Fibroblast of skin of scalp (primary cell): ENCODE measurements around the gene C8B.

Experiments
- DNase-seq: peaks from one replicate; pipeline ENCODE4 v3.0.0-alpha.2; 2013

Gene C8B

DNA sequence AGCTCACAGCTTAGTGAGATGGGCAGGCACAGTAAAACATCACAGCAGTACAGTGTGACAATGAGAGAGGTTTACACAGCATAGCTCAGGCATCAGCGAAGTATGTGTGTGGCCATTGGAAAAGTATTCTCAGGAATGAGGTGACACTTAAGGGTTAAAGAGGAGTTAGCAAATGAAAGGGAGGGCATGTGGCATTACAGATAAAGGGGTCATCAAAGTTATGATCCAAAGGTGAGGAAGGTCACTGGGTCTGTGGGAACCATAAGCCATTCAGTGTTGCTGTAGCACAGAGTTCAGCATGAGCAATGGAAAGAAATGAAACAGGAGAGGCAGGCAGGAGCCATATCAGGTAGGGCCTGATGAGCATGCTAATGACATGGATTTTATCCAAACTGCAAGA is 4.5 kb upstream of the C8B start:
- no peak for DNase-seq

- no peak for DNase-seq
These were observed 3.2 kb upstream of the C8B start for GRCh38 chr1:56968878-56969495.

DNA sequence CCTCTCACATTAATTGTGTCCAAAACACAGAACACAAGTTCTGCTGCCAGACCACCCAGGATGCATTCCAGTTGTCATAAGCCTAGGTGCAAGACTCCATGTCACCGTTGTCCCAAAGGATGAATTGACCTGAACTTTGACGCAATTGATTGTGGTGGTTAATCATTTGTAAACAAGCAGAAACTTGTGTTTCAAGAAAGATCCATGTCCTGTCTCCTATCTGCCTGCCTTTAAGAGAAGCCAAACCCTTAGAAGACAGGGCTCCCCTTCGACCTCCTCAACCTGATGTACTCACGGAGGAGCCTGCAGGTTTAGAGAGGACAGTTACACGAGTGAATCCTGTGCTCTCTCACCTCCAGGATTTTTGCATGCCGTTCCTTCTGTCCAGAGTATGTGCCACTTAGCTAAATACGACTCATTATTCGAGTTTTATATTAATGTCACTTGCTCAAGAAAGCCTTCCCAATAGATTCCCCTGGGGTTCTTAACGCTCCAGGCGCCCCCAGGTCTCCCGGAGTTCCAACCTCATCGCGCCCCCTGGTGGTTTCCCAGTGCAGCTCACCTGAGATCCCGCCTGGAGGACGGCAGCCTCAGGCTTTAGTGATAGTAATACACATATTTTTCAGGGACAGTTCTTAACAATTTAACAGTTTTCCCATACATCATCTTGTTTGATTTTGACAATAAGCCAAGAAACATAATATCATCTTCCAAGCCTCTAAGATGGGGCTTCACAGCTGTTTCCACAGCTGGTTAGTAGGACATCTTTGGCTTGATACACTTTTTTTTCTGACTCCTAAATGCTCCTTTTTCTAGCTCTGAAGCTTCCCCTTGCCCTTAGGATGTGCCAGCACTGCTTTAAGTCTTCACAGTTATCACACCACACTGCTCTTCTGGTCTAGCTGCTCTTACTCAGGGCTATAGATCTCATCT is 2.4 kb upstream of the C8B start:
- DNase-seq, result peak; percentile 31

DNA sequence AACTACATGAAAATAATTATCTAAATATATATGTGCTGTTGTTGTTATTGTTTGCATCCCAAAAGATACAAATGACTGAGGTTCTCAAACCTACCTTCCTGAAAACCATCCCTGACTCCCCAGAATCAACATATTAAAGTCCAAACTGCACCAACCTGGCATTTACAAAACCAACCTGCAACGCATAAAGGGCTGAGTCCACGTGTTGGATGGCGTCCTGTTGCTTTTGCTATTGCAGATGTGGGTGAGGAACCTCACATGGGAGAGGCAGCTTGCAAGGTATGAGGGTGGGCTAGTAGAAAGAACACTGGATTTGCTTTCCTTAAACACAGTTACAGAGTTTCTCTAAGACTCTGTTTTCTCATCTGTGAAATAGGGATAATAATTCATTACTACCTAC is 1.5 kb upstream of the C8B start:
- DNase-seq, result no peak

- no peak for DNase-seq
These were observed 834 bp upstream of the C8B start for GRCh38 chr1:56966698-56966999.

GRCh38 chr1:56965191-56965590 is 624 bp downstream of the C8B start:
- no peak for DNase-seq

DNA sequence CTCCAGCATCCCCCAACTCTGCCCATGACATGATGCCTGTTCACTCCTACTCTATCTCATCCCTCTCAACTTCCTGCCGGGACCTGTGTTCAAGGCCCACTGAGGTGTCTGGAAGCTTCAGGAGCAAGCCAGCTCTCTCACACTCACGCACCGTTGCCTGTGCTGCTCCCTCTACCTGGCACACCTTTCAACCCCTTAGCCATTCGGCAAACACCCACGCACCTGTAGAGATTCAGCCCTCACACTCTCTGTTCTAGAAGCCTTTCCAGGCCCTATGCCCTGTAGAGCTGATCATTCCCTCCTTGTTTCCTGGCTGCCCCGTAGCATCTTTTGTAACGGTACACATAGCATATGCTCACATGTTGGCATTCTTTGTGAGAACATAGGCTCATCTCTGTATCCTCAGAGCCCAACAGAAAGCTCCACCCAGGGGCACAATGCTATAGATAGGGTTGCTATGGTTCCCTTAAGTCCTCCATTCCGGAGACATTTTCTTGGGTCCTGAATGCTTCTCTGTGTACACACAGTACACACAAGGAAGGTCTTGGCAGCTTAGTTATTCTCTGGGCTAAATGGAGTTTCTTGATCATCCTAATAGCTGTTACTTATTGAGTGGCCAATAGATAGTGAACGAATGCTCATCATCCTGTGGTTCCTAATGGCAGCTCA is 1.3 kb downstream of the C8B start:
- no peak for DNase-seq

GRCh38 chr1:56963667-56964066 is 2.1 kb downstream of the C8B start:
- no peak for DNase-seq

DNA sequence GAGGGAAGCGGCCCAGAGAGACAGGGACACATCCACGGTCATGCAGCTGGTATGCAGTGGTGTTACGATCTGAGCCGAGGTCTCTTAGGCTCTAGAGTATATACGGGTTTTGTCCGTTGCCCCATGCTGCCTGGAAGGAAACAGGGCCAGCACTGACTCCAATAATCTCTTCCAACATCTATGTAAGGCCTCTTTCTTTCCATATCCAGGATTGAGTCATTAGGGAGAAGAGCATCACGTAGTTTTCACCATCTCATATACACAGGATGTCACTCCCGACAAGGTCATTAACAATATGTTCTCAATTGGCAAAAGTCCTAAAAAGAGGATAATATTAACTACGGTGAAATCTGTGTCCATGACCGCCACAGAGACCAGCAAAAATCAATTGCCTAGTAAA is 4.4 kb downstream of the C8B start:
- no peak for DNase-seq

DNA sequence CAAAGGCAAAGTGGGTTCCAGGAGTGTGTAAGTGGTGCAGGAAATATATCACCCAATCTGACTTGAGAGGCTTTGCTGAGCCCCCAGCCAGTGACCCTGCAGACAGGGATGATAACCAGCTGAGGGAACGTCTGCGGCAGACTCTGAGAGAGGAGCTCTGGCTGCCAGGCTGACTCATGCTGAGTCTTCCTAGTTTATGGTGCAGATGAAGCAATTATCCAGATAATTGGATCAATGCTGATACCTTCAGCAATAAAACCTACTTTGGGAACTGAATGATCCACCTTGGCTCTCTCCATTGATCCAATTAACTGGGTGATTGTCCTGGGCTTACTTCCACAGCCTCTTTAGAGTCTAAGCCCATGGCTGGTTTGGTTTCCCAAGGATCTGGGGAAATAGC is 7.3 kb downstream of the C8B start:
- DNase-seq, result peak; percentile 58

- DNase-seq, result no peak
These were observed 7.9 kb downstream of the C8B start for GRCh38 chr1:56957931-56958330.

- DNase-seq, result no peak
These were observed 11.2 kb downstream of the C8B start for GRCh38 chr1:56954664-56955063.

DNA sequence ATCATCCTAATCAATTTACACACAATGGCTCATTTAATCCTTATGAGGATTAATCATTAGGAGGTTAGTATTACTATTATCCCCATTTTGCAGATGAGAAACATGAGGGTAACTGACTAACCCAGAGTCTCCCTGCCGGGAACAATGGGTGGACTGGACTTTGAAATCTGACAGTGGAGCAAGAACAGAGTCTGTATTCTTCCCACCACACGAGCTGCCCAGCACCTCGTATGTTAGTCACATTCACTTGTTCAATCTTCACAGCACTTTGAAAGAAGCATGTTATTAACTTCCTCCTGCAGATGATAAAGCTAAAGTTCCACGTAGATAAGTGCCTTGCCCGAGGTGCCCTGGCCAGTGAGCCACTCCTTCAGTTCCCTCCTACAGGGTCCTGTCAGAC is 12.4 kb downstream of the C8B start:
- DNase-seq, result no peak

GRCh38 chr1:56952501-56952900 is 13.3 kb downstream of the C8B start:
- no peak for DNase-seq

- peak; percentile 75 for DNase-seq
These were observed 17.3 kb downstream of the C8B start for GRCh38 chr1:56948403-56949023.

DNA sequence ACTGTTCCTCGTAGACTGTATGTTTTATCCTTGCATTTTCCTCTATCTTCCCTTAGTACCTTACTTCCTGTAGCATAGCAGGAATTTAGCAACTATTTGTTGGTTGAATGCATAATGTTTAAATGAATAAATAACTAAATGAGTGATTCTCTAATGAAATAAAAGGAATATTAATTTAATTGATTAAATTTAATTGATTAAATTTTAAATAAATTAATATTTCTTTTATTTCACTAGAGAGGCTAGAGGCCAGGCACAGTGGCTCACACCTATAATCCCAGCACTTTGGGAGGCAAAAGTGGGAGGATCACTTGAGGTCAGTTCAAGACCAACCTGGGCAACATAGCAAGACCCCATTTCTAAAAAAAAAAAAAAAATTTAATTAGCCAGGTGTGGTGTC is 25.8 kb downstream of the C8B start:
- DNase-seq, result no peak

DNA sequence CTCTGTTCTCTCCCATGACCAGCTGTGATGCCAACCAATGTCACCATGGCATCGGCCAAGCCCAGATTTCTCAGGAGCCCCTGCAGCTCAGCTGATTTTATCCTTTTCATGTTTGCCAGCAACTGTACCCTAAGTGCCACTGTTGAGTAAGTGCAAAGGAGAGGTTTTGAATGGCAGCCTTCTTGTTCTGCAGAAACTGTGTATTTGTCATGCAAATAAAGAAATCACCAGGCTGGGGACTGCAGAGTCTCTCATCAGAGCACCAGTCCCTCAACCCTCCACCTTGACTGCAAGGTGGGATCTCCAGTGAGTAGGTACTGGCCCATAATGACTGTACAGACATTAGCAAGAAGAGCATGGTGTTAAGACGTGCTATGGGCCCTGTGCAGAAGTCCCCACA is 26.6 kb downstream of the C8B start:
- DNase-seq, result no peak

DNA sequence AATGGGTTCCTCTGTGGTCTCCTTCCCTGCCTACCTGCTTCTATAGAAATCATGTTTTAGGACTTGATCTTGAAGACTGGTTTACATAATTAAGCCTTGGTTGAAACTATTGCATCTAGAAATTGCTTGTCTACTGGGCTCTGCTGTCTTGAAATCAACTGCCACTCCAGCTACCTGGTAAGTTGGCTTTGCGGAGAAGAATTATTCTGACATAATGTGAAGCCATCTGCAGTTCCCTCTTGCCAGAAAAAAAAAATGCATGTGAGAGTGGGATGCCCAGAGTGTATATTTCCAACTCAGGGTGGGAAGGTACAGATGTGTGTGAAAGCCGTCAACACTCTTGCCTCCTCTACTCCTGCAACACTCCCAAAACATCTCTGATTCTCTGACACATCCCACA is 27.2 kb downstream of the C8B start:
- no peak for DNase-seq

- peak; percentile 85 for DNase-seq
These were observed 31.3 kb downstream of the C8B start for GRCh38 chr1:56934430-56935060.

DNA sequence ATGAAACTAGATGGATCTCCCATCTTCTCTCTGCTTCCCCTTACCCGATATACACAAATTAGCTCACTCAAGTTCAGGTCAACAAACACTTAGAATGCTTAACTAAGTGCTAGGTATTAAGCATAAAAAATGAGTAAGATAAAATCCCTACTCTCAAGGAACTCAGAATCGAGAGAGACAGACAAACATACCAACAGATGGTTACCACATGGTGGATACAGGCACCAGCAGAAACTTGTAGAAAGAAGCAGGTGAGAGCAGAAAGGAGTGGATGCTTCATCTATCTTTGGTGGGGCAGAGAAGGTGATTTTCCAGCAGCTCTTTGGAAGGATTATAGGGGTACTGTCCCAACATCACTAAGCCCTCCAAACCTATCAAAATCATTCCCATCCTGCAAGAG is 32.2 kb downstream of the C8B start:
- DNase-seq, result no peak

DNA sequence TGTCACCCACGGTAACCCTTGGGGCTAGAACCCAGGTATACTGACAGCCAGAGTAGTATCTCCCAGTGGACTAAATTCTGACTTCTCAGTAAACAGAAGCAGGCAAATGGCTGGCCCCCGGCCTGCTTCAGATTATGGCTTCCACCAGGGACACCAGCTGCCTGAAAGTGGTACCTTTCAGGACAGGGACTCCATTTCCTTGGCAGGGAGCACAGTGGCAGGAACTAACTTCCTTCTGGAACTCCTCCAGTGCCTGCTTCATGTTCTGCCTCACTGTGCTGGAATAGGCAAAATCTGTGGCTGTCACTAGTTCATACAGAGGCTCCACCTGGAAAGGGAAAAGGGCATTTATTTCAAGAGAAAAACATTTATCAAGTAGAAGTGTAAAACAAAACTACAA is 32.7 kb downstream of the C8B start:
- DNase-seq, result no peak

- DNase-seq, result peak; percentile 16
These were observed 34.1 kb downstream of the C8B start for GRCh38 chr1:56931686-56932085.

- peak; percentile 72 for DNase-seq
These were observed 34.6 kb downstream of the C8B start for GRCh38 chr1:56931211-56931610.
